Measurements from ENCODE around the gene PLA2G15.

PLA2G15 gene, protein sequence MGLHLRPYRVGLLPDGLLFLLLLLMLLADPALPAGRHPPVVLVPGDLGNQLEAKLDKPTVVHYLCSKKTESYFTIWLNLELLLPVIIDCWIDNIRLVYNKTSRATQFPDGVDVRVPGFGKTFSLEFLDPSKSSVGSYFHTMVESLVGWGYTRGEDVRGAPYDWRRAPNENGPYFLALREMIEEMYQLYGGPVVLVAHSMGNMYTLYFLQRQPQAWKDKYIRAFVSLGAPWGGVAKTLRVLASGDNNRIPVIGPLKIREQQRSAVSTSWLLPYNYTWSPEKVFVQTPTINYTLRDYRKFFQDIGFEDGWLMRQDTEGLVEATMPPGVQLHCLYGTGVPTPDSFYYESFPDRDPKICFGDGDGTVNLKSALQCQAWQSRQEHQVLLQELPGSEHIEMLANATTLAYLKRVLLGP

DNA sequence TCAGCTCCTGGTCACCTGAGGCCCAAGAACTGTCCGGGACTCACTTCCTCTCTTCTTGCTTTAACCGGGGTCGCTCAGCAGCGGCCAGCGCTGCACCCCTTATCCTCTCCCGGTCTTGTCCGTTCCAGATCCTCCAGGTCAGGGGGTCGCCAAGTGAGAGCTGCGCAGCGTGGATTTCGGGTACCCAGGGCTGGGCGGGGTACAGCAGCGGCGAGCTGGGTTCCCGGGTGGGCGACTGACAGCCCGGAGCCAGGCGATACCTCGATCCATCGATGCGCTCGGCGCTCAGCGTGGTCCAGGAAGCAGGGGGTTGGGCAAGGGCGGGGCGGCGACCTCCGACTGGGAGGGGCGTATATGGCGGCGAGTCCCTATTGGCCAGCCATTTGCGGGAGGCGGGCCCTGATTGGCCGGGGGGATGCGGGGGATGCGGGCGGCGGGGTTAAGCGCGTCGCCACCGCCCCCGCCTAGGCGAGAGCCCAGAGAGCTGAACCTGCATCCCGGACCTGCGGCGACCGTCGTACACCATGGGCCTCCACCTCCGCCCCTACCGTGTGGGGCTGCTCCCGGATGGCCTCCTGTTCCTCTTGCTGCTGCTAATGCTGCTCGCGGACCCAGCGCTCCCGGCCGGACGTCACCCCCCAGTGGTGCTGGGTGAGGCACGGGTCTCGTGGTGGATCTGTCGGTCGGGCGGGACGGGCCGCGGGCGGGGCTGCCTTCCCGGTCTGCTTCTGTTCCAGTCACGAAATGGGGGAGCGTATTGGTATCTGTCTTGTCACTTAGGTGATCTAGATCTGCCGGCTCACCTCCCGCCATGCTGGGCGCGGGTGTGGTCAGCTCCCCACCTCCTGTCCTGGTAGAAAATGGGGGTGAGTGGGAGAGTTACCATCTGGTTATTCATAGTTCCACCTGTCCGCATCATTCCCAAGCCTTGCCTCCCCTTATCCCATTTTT, at the start of gene PLA2G15:
Gene PLA2G15, plus strand, starts transcription at position 471 of the 951 bp plus-strand sequence. Its CDS starts 54 bp downstream, at position 525.
- DNase-seq (ENCODE audit: low spot score): peak; percentile 91
- Mint-ChIP-seq H3K36me3 (ENCODE audit: low read depth) (peaks cover 6% of the 10 kb centered on the region), H3K4me3 (peak within 1 kb of the TSS; percentile 100), H3K4me1 (ENCODE audit: low read depth) (peaks cover 17% of the 10 kb centered on the region), H3K27ac (peak within 1 kb of the TSS; percentile 84), H3K27me3 (ENCODE audit: low read depth) (peaks cover 4% of the 10 kb centered on the region), H3K9me3 (no peaks in the 10 kb centered on the region)

DNA sequence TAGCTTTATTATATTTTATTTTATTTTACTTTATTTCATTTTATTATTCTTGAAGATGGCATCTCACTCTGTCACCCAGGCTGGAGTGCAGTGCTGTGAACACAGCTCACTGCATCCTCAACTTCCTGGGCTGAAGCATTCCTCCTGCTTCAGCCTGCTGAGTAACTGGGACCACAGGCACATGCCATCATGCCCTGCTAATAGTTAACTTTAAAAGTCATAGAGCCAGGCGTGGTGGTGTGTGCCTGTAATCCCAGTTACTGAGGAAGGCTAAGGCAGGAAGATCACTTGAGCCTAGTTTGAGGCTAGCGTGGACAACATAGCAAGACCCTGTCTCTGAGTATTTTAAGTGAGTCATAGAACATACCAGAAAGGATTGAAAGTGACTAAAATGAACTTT, 47.9 kb upstream of the PLA2G15 start:
- no peak for DNase-seq (ENCODE audit: low spot score)

DNA sequence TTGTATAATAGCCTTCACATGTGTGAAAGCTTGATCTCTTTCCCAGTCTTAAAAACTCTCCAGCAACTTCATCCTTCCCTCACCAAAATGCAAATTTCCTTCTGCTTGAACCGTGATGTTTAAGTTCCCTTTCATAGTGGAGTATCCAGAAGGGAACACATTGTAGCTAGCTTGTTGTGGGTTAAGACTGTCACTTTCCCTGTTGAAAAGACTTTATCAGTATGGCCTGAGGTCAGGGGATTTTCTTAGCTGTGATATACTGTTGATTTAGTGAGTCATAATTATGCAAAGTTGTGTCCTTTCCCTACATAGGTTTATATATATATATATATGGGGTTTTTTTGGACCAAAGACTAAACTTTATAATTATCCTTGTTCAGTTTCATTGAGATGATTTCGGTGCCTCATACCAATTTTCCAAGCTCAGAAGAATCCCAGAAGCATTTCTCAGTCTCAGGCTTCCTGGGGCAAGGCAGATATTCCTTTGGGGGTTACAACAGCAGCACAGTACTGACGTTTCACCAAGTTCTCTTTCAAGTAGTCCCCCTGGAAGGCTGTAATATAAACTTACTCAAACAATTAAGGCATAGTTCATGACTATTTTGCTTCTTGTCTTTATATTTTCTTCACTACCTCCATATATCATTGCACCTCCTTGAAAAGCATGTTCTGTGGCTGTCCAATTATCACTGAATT, 44.9 kb upstream of the PLA2G15 start:
- Mint-ChIP-seq H3K4me1 (ENCODE audit: low read depth) (peaks cover 9% of the 10 kb centered on the region), H3K36me3 (ENCODE audit: low read depth) (peaks cover 23% of the 10 kb centered on the region), H3K9me3 (no peaks in the 10 kb centered on the region), H3K27ac (peak overlapping the region; percentile 4), H3K27me3 (ENCODE audit: low read depth) (no peaks in the 10 kb centered on the region), H3K4me3 (no peak overlapping the region)
- no peak for DNase-seq (ENCODE audit: low spot score)

More for the DNA sequence above, 47.9 kb upstream of the PLA2G15 start:
- Mint-ChIP-seq H3K36me3 (ENCODE audit: low read depth) (peaks cover 43% of the 10 kb centered on the region), H3K9me3 (no peaks in the 10 kb centered on the region), H3K27me3 (ENCODE audit: low read depth) (no peaks in the 10 kb centered on the region), H3K4me1 (ENCODE audit: low read depth) (peaks cover 7% of the 10 kb centered on the region), H3K27ac (no peak overlapping the region), H3K4me3 (no peak overlapping the region)

DNA sequence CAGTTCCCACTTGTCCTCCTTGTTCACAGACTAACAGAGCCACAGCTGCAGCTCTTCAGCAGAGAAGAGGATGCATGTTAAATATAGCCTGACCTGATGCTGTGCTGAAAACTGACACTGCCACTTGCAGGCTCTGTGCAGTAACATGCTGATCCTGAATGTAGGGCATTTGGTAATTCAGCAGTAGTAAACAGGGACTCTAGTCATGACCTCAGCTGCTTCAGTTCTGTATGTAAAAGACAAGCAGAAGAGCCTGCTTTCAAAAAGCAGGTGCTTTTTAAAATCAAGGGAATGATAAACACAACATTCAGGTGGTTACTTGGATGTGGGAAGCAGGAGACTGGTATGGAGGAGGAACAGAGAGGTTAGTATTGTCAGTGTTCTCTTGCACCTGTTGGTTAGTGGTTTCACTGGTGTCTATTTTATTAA, 43.1 kb upstream of the PLA2G15 start:
- Mint-ChIP-seq H3K9me3 (no peaks in the 10 kb centered on the region), H3K27ac (no peak overlapping the region), H3K4me1 (ENCODE audit: low read depth) (peaks cover 10% of the 10 kb centered on the region), H3K4me3 (no peak overlapping the region), H3K27me3 (ENCODE audit: low read depth) (no peaks in the 10 kb centered on the region), H3K36me3 (ENCODE audit: low read depth) (peaks cover 24% of the 10 kb centered on the region)
- no peak for DNase-seq (ENCODE audit: low spot score)

DNA sequence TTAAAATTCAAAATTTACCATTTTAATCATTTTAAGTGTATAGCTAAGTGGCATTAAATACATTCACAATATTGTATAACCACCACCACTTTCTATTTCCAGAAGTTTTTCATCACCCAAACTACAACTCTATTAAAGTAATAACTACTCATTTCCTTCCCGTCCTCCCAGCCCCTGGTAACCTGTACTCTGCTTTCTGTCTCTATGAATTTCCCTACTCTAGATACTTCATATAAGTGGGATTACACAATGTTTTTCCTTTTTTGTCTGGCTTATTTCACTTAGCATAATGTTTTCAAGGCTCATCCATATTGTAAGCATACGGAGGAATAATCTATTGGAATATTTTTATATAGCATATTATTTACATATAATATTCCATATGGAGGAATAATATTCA, 38.9 kb upstream of the PLA2G15 start:
- H3K36me3 Mint-ChIP-seq (ENCODE audit: low read depth): peaks cover 31% of the 10 kb centered on the region
- no peaks in the 10 kb centered on the region for H3K9me3 Mint-ChIP-seq
- peaks cover 23% of the 10 kb centered on the region for H3K4me1 Mint-ChIP-seq (ENCODE audit: low read depth)
- DNase-seq (ENCODE audit: low spot score): no peak
- H3K27me3 Mint-ChIP-seq (ENCODE audit: low read depth): no peaks in the 10 kb centered on the region
- H3K4me3 Mint-ChIP-seq: no peak overlapping the region
- peak overlapping the region; percentile 41 for H3K27ac Mint-ChIP-seq

DNA sequence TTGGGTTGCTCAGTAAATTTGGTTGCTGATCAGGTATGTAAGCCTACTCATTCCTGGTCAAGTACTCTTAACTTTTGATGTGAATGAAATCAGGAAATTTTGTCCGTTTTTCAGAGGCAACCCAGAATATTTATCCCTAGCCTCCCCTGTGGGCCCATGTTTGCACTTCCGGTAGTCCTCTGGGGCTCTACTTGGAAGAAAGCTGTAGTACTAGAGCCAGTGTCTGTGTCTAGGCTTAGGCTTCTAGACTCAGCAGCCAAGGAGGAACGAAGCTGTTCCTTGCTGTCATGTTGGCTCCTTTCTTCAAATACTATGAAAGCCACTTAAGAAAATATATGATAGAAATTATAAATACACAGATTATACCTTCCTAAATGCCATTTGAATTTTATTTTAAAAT, 30.4 kb upstream of the PLA2G15 start:
- Mint-ChIP-seq H3K9me3 (no peaks in the 10 kb centered on the region), H3K27me3 (ENCODE audit: low read depth) (no peaks in the 10 kb centered on the region), H3K36me3 (ENCODE audit: low read depth) (peaks cover 43% of the 10 kb centered on the region), H3K4me1 (ENCODE audit: low read depth) (peaks cover 24% of the 10 kb centered on the region), H3K27ac (no peak overlapping the region), H3K4me3 (no peak overlapping the region)
- no peak for DNase-seq (ENCODE audit: low spot score)

DNA sequence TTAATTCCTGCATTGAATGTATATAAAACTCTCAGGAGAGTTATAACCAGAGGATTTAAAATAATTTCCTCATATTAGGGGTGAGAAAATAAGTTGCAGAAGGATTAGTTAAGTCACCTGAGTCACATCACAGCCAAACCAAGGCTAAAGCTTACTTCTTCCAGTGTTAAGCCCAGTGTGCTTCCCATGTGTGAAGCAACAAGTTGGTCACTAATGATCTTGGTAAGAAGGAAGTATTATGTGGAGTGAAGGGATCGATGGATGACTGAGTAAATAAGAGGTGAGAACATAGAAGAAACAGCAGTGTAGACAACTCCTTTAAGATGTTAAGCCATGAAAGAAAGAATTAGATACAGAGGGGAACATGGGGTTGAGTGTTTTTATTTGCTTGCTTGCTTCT, 29.9 kb upstream of the PLA2G15 start:
- no peaks in the 10 kb centered on the region for H3K27me3 Mint-ChIP-seq (ENCODE audit: low read depth)
- no peak for DNase-seq (ENCODE audit: low spot score)
- H3K27ac Mint-ChIP-seq: peak overlapping the region; percentile 47
- peaks cover 47% of the 10 kb centered on the region for H3K36me3 Mint-ChIP-seq (ENCODE audit: low read depth)
- no peaks in the 10 kb centered on the region for H3K9me3 Mint-ChIP-seq
- peaks cover 23% of the 10 kb centered on the region for H3K4me1 Mint-ChIP-seq (ENCODE audit: low read depth)
- no peak overlapping the region for H3K4me3 Mint-ChIP-seq

DNA sequence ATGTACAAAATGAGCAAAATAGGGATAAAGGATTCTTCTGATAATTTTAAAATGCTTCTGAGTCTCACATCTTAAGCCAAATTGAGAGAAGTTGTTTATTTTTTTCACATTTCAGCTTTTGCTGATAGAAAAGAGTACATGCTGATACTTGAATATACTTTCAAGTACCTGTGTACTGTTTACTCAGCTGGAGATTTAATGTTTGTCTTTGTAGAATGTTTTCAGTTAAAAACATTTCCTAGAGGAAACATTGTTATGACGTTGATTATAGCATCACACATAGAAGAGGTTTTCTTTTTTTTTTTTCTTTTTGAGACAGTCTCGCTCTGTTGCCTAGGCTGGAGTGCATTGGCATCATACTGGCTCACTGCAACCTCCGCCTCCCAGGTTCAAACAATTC, 28.9 kb upstream of the PLA2G15 start:
- Mint-ChIP-seq H3K36me3 (ENCODE audit: low read depth) (peaks cover 43% of the 10 kb centered on the region), H3K27me3 (ENCODE audit: low read depth) (no peaks in the 10 kb centered on the region), H3K9me3 (no peaks in the 10 kb centered on the region), H3K27ac (no peak overlapping the region), H3K4me1 (ENCODE audit: low read depth) (peaks cover 15% of the 10 kb centered on the region), H3K4me3 (no peak overlapping the region)
- DNase-seq (ENCODE audit: low spot score): no peak

DNA sequence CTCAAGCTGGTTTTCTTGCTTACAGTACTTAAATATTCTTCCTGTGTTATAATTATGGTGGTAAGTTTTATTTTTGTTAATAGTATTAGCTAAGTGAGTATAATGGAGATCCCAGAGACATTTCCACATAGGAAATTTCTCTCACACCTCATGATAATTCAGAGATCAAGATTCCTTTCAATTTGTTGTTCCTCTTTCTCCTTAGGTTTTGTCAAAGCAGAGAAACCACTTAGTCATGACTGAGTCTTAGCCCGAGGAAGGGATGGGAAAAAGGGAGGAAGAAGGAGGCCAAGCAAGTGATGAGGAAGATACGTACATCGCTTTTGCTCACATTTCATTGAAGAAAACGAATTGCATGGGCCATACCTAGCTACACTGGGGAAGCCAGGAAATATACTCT, 27.7 kb upstream of the PLA2G15 start:
- Mint-ChIP-seq H3K27me3 (ENCODE audit: low read depth) (no peaks in the 10 kb centered on the region), H3K27ac (no peak overlapping the region), H3K9me3 (no peaks in the 10 kb centered on the region), H3K4me1 (ENCODE audit: low read depth) (peaks cover 5% of the 10 kb centered on the region), H3K4me3 (no peak overlapping the region), H3K36me3 (ENCODE audit: low read depth) (peaks cover 44% of the 10 kb centered on the region)
- no peak for DNase-seq (ENCODE audit: low spot score)

DNA sequence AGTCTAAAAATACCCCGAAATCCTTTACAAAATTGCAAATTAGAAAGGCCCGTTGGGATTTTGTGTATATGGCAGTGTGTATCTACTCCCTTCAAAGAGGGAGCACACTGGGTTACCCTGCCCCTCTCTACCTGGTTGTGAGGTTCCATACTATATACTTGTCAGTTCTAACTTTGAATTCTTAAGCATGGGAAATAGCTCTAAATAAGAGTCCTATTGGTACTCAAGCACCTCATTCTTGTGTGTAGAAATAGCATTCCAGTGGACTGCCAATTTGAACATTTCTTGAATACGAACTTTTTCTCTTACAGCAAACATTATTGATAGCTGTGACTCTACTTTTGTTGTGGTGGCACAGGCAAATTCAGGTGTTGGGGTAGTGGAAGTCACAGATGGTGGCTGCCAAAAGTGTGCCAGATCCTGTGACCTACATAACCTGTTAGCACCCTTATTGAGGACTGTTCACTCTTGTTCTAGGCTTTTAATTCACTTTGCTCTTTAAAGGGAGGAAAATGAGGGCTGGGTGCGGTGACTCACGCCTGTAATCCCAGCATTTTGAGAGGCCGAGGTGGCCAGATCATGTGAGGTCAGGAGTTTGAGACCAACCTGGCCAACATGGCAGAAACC, 25.3 kb upstream of the PLA2G15 start:
- H3K27me3 Mint-ChIP-seq (ENCODE audit: low read depth): no peaks in the 10 kb centered on the region
- no peak for DNase-seq (ENCODE audit: low spot score)
- no peaks in the 10 kb centered on the region for H3K9me3 Mint-ChIP-seq
- peaks cover 44% of the 10 kb centered on the region for H3K36me3 Mint-ChIP-seq (ENCODE audit: low read depth)
- peaks cover 4% of the 10 kb centered on the region for H3K4me1 Mint-ChIP-seq (ENCODE audit: low read depth)
- no peak overlapping the region for H3K27ac Mint-ChIP-seq
- no peak overlapping the region for H3K4me3 Mint-ChIP-seq

DNA sequence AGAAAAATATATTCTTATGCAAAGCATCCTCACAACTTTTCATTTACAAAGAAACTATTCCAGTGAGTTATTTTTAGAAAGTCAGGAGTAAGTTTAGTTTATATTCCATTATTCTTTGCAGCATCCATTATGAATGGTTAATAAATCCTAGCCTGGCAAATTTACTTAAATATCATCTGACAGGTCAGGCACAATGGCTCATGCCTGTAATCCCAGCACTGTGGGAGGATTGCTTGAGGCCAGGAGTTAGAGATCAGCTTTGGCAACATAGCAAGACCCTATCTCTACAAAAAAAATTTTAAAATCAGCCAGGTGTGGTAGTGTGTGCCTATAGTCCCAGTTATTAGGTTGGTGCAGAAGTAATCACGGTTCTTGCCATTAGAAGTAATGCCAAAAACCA, 22.1 kb upstream of the PLA2G15 start:
- no peak overlapping the region for H3K27ac Mint-ChIP-seq
- H3K4me1 Mint-ChIP-seq (ENCODE audit: low read depth): peaks cover 27% of the 10 kb centered on the region
- peaks cover 45% of the 10 kb centered on the region for H3K36me3 Mint-ChIP-seq (ENCODE audit: low read depth)
- H3K9me3 Mint-ChIP-seq: no peaks in the 10 kb centered on the region
- H3K27me3 Mint-ChIP-seq (ENCODE audit: low read depth): no peaks in the 10 kb centered on the region
- DNase-seq (ENCODE audit: low spot score): no peak
- no peak overlapping the region for H3K4me3 Mint-ChIP-seq

DNA sequence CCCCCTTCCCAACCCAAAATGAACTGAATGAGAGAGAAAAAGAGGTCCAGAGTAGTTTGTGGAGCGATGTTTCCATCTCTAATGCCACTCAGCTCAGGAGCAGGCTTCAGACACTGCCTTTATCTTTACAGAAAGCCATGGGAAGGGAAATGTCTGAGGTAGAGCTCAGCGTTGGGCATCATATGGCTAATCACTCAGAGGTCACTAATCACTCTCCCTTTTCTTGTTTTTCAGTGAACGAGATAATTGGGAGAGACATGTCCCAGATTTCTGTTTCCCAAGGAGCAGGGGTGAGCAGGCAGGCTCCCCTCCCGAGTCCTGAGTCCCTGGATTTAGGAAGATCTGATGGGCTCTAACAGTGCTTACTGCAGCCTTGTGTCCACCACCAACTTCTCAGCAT, 19.1 kb upstream of the PLA2G15 start:
- peaks cover 37% of the 10 kb centered on the region for H3K4me1 Mint-ChIP-seq (ENCODE audit: low read depth)
- DNase-seq (ENCODE audit: low spot score): no peak
- H3K27ac Mint-ChIP-seq: peak overlapping the region; percentile 23
- no peak overlapping the region for H3K4me3 Mint-ChIP-seq
- H3K9me3 Mint-ChIP-seq: no peaks in the 10 kb centered on the region
- no peaks in the 10 kb centered on the region for H3K27me3 Mint-ChIP-seq (ENCODE audit: low read depth)
- peaks cover 47% of the 10 kb centered on the region for H3K36me3 Mint-ChIP-seq (ENCODE audit: low read depth)

DNA sequence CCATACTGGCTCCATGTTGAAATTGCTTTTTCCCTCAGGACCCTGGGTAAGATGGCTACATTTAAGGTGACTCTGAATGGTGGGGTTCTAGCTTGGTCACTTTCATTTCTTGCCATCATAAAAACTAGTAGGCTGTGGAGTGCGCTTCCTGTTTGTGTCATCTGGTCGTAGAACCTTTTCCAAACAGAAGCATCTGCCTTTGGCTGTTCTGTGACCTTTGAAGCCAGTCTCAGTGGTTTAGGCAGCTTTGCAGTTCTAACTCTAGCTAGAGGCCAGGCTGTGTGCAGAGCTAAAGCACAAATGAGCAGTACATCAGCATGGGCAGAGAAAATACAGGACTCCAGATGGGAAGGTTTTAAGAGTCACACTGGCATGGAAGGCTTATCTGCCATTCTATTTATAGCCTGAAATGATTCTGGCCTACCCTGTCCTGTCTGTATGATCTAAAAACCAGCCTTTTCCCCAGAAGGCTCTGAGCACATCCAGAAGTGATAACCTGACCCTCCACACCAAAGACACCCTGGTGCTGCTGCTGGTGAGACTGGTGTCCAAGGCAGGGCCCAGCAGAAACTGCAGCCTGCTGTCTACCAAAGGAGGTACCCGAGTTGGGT, 17.9 kb upstream of the PLA2G15 start:
- peak; percentile 49 for DNase-seq (ENCODE audit: low spot score)
- Mint-ChIP-seq H3K27me3 (ENCODE audit: low read depth) (no peaks in the 10 kb centered on the region), H3K27ac (peak overlapping the region; percentile 70), H3K4me1 (ENCODE audit: low read depth) (peaks cover 37% of the 10 kb centered on the region), H3K9me3 (no peaks in the 10 kb centered on the region), H3K36me3 (ENCODE audit: low read depth) (peaks cover 44% of the 10 kb centered on the region), H3K4me3 (peak overlapping the region; percentile 38)

Measured in T-helper 2 cell treated with Interferon-gamma antibody and Interleukin-4, amounts not matched to agents 5 μg/mL and 100 μg/mL, for 36 hours (primary cell).